Activated naive CD4-positive, alpha-beta T cell treated with anti-CD3 and anti-CD28 coated beads, Interleukin-2, amount 50 U/mL, for 72 hours (primary cell): Measurements from ENCODE around the gene WAC. TPM values are rescaled to one million over a fixed set of nuclear protein-coding genes. Genes with fewer than 3 reads are reported as not detected.
A peak's percentile ranks its signal among the peaks of the same experiment; 100 is the strongest.

Experiments
- ATAC-seq, 2 donors: fragments of 150-1000 bp; cut with Tn5 transposase; 2 replicates each; pipeline ENCODE4 v1.10.0; 2021; ENCODE audit warnings: mild to moderate bottlenecking in 2 of 2, moderate library complexity in 2 of 2
- DNase-seq, 2 donors: peaks; one replicate each; pipeline ENCODE4 v3.0.0; 2021 to 2022; ENCODE audit warnings: low spot score in 2 of 2
- H3K27ac Mint-ChIP-seq, 2 donors: one replicate each; pipeline ENCODE4 v1.8.0; 2022; ENCODE audit warnings: mild to moderate bottlenecking in 2 of 2, mixed read lengths in 2 of 2
- H3K36me3 Mint-ChIP-seq, 2 donors: one replicate each; pipeline ENCODE4 v1.8.0; 2022; ENCODE audit warnings: mixed read lengths in 2 of 2
- H3K9me3 Mint-ChIP-seq, 2 donors: one replicate each; pipeline ENCODE4 v1.8.0; 2022; ENCODE audit warnings: mixed read lengths in 2 of 2
- total RNA-seq, 2 donors: library from RNA; stranded (reverse); gene quantifications; one replicate each; pipeline ENCODE4 v1.2.3, GENCODE V29; 2022

WAC gene
- total RNA-seq, 2 donors from 2014 or later, result 119 to 120 TPM

- Mint-ChIP-seq H3K27ac (no peak overlapping the region), H3K36me3 (peaks cover 0 to 32% of the 10 kb centered on the region in 2 donors), H3K9me3 (no peaks in the 10 kb centered on the region)
- no peak for ATAC-seq
- no peak for DNase-seq
Measured at GRCh38 chr10:28575852-28576251, 42.9 kb downstream of the WAC start.

- no peak for ATAC-seq
- no peak for DNase-seq
- Mint-ChIP-seq H3K27ac (no peak overlapping the region), H3K9me3 (no peaks in the 10 kb centered on the region), H3K36me3 (peaks cover 0 to 39% of the 10 kb centered on the region in 2 donors)
Measured at GRCh38 chr10:28577506-28577905, 44.6 kb downstream of the WAC start.

- peaks cover 0 to 39% of the 10 kb centered on the region in 2 donors for H3K36me3 Mint-ChIP-seq
- ATAC-seq (no peak), DNase-seq (no peak)
- no peaks in the 10 kb centered on the region for H3K9me3 Mint-ChIP-seq
- peak overlapping the region in 1 of 2 donors; percentile 47 for H3K27ac Mint-ChIP-seq
Measured at GRCh38 chr10:28578454-28578853, 45.5 kb downstream of the WAC start.

- ATAC-seq, result no peak
- DNase-seq, result no peak
- Mint-ChIP-seq H3K27ac (no peak overlapping the region), H3K9me3 (no peaks in the 10 kb centered on the region), H3K36me3 (peaks cover 5 to 45% of the 10 kb centered on the region in 2 donors)
Measured at GRCh38 chr10:28580825-28581224, 47.9 kb downstream of the WAC start.

- peaks cover 5 to 49% of the 10 kb centered on the region in 2 donors for H3K36me3 Mint-ChIP-seq
- DNase-seq (no peak), ATAC-seq (peak in 1 of 2 donors; percentile 63)
Measured at GRCh38 chr10:28581916-28582315, 49.0 kb downstream of the WAC start.

GRCh38 chr10:28585076-28585475, 52.2 kb downstream of the WAC start:
- no peak for ATAC-seq
- Mint-ChIP-seq H3K36me3 (peaks cover 5 to 56% of the 10 kb centered on the region in 2 donors), H3K9me3 (no peaks in the 10 kb centered on the region), H3K27ac (peak overlapping the region in 1 of 2 donors; percentile 81)
- no peak for DNase-seq

More at GRCh38 chr10:28581916-28582315, 49.0 kb downstream of the WAC start:
- Mint-ChIP-seq H3K27ac (peak overlapping the region in 1 of 2 donors; percentile 67), H3K9me3 (no peaks in the 10 kb centered on the region)

- DNase-seq, result no peak
- Mint-ChIP-seq H3K27ac (no peak overlapping the region), H3K9me3 (no peaks in the 10 kb centered on the region), H3K36me3 (peaks cover 5 to 57% of the 10 kb centered on the region in 2 donors)
- ATAC-seq, result no peak
Measured at GRCh38 chr10:28586176-28586575, 53.3 kb downstream of the WAC start.

GRCh38 chr10:28587270-28587969, 54.5 kb downstream of the WAC start:
- no peak overlapping the region for H3K27ac Mint-ChIP-seq
- ATAC-seq, result no peak
- no peak for DNase-seq

GRCh38 chr10:28587970-28588290, 55.0 kb downstream of the WAC start:
- DNase-seq (no peak), ATAC-seq (no peak)
- H3K36me3 Mint-ChIP-seq, result peaks cover 14 to 61% of the 10 kb centered on the region in 2 donors
- H3K27ac Mint-ChIP-seq, result peak overlapping the region in 1 of 2 donors; percentile 23
- no peaks in the 10 kb centered on the region for H3K9me3 Mint-ChIP-seq

More at GRCh38 chr10:28587270-28587969, 54.5 kb downstream of the WAC start:
- H3K9me3 Mint-ChIP-seq, result no peaks in the 10 kb centered on the region
- H3K36me3 Mint-ChIP-seq, result peaks cover 12 to 57% of the 10 kb centered on the region in 2 donors

- H3K36me3 Mint-ChIP-seq, result peaks cover 24 to 56% of the 10 kb centered on the region in 2 donors
- no peak for DNase-seq
- peak overlapping the region in 1 of 2 donors; percentile 37 for H3K27ac Mint-ChIP-seq
- peak; percentile 33 to 63 for ATAC-seq
- no peaks in the 10 kb centered on the region for H3K9me3 Mint-ChIP-seq
Measured at GRCh38 chr10:28592953-28593352, 60.0 kb downstream of the WAC start.

- Mint-ChIP-seq H3K36me3 (peaks cover 31 to 61% of the 10 kb centered on the region in 2 donors), H3K27ac (no peak overlapping the region), H3K9me3 (no peaks in the 10 kb centered on the region)
- DNase-seq (no peak), ATAC-seq (peak in 1 of 2 donors; percentile 27)
Measured at GRCh38 chr10:28593811-28594210, 60.9 kb downstream of the WAC start.

- Mint-ChIP-seq H3K27ac (peak overlapping the region in 1 of 2 donors; percentile 5), H3K9me3 (no peaks in the 10 kb centered on the region), H3K36me3 (peaks cover 31 to 62% of the 10 kb centered on the region in 2 donors)
- ATAC-seq (peak in 1 of 2 donors; percentile 81), DNase-seq (no peak)
Measured at GRCh38 chr10:28594406-28594805, 61.5 kb downstream of the WAC start.

GRCh38 chr10:28595613-28596012, 62.7 kb downstream of the WAC start:
- H3K36me3 Mint-ChIP-seq, result peaks cover 31 to 65% of the 10 kb centered on the region in 2 donors
- peak overlapping the region in 1 of 2 donors; percentile 14 for H3K27ac Mint-ChIP-seq
- ATAC-seq (no peak), DNase-seq (no peak)
- no peaks in the 10 kb centered on the region for H3K9me3 Mint-ChIP-seq

GRCh38 chr10:28600056-28600455, 67.1 kb downstream of the WAC start:
- H3K36me3 Mint-ChIP-seq, result peaks cover 19 to 46% of the 10 kb centered on the region in 2 donors
- H3K9me3 Mint-ChIP-seq, result no peaks in the 10 kb centered on the region
- no peak for ATAC-seq
- H3K27ac Mint-ChIP-seq, result no peak overlapping the region
- no peak for DNase-seq

GRCh38 chr10:28601012-28601411, 68.1 kb downstream of the WAC start:
- no peak for ATAC-seq
- DNase-seq, result no peak
- Mint-ChIP-seq H3K9me3 (no peaks in the 10 kb centered on the region), H3K36me3 (peaks cover 14 to 39% of the 10 kb centered on the region in 2 donors), H3K27ac (no peak overlapping the region)

GRCh38 chr10:28604567-28605536, 71.9 kb downstream of the WAC start:
- ATAC-seq, result no peak
- peaks cover 0 to 19% of the 10 kb centered on the region in 2 donors for H3K36me3 Mint-ChIP-seq
- no peak overlapping the region for H3K27ac Mint-ChIP-seq
- DNase-seq, result no peak
- H3K9me3 Mint-ChIP-seq, result no peaks in the 10 kb centered on the region

- ATAC-seq (no peak), DNase-seq (no peak)
- H3K27ac Mint-ChIP-seq, result peak overlapping the region in 1 of 2 donors; percentile 36
- H3K9me3 Mint-ChIP-seq, result no peaks in the 10 kb centered on the region
- peaks cover 7 to 24% of the 10 kb centered on the region in 2 donors for H3K36me3 Mint-ChIP-seq
Measured at GRCh38 chr10:28606568-28606967, 73.7 kb downstream of the WAC start.
